ENCODE data around the gene TXK. TPM values are rescaled to one million over a fixed set of nuclear protein-coding genes. Genes with fewer than 3 reads are reported as not detected.

Gene TXK
- total and polyA plus RNA-seq, 8 donors: 0.15 to 8.3 (median 1.2) TPM; not detected in 1

DNA sequence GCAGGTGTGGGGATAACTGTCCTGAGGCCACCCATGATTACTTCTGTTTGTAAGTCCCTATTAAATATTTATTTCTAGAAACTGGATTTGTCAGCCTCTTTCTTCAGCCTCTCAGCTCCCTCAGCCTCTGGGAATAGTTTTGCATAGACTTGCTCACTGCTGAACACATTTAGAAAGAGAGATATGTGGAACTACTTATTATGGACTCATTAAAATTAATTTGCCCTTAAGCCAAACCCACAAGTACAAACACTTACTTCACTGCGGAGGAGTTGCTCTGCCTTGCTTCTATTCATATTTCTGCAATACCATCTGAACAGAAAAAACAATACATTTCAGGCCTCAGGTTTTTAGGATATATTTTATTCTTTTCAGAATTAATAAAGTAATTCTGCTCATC is 22.4 kb upstream of the TXK start:
- H3K36me3 ChIP-seq: peaks cover 0 to 36% (median 21%) of the 10 kb centered on the region in 4 donors
- peaks cover 3 to 34% (median 28%) of the 10 kb centered on the region in 4 donors for H3K9me3 ChIP-seq
- H3K4me3 ChIP-seq: no peak overlapping the region
- no peak for DNase-seq
- TF ChIP-seq POLR2A (IDR thresholded peaks at IDR 0.05): no peak
- TF ChIP-seq, protein P1, sequence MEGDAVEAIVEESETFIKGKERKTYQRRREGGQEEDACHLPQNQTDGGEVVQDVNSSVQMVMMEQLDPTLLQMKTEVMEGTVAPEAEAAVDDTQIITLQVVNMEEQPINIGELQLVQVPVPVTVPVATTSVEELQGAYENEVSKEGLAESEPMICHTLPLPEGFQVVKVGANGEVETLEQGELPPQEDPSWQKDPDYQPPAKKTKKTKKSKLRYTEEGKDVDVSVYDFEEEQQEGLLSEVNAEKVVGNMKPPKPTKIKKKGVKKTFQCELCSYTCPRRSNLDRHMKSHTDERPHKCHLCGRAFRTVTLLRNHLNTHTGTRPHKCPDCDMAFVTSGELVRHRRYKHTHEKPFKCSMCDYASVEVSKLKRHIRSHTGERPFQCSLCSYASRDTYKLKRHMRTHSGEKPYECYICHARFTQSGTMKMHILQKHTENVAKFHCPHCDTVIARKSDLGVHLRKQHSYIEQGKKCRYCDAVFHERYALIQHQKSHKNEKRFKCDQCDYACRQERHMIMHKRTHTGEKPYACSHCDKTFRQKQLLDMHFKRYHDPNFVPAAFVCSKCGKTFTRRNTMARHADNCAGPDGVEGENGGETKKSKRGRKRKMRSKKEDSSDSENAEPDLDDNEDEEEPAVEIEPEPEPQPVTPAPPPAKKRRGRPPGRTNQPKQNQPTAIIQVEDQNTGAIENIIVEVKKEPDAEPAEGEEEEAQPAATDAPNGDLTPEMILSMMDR (IDR thresholded peaks at IDR 0.05): no peak
- no peak for TF ChIP-seq POLR2AphosphoS5 (IDR thresholded peaks at IDR 0.05)
- no peak for TF ChIP-seq EP300 (IDR thresholded peaks at IDR 0.05)
- H3K4me1 ChIP-seq: no peaks in the 10 kb centered on the region
- WGBS, 5 donors: 94 to 100% (median 97%) methylated on average over 1 of the region's 1 CpG
- no peak overlapping the region for H3K27ac ChIP-seq
- no peaks in the 10 kb centered on the region for H3K27me3 ChIP-seq
- intact Hi-C loops (cut with DNase I; ENCODE audit: low total_unique reads): no loop called here

DNA sequence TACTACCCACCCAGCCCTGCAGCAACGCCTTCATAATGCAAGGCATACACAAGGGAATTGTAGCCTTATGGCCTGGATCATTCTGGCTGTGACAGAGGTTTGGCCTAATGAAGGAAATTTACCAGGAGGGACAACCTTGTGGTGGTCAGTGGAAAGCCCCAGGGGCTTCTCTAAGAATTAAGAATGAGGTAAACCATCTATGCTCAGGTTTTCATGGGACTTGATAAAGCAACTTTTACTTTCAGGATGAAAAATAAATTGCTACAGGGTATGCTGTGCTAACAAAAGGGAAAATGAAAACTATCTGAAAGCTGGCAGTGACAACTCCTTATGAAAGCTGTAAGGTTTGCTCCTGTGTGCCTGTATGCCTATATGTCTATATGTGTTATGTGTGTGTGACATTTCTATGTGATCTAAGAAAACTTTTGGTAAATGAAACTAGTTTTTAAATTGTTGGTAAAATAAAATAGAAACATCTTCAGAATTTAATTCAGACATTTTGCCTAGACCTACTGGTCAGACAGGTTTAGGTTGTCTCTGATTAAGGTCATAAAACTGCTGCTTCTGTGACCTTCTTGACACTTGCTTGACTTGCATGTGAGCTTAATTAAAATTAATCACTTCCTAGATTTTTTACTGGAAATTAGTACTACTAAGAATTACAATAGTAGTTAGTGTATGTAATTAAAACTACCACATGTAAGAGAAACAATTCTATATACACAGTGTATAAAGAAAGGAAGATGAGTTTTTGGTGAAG is 19.9 kb upstream of the TXK start:
- Histone ChIP-seq H3K27me3 (no peaks in the 10 kb centered on the region), H3K4me1 (no peaks in the 10 kb centered on the region), H3K9me3 (peaks cover 3 to 34% (median 28%) of the 10 kb centered on the region in 4 donors), H3K36me3 (peaks cover 0 to 36% (median 24%) of the 10 kb centered on the region in 4 donors), H3K27ac (no peak overlapping the region), H3K4me3 (no peak overlapping the region)
- TF ChIP-seq, protein P1 (IDR thresholded peaks at IDR 0.05): no peak
- TF ChIP-seq POLR2A (IDR thresholded peaks at IDR 0.05) (no peak), POLR2AphosphoS5 (IDR thresholded peaks at IDR 0.05) (no peak), EP300 (IDR thresholded peaks at IDR 0.05) (no peak)
- 83 to 95% (median 85%) methylated on average over 1 of the region's 1 CpG for WGBS, 5 donors
- DNase-seq: no peak
- intact Hi-C loops (cut with DNase I; ENCODE audit: low total_unique reads): no loop called here

DNA sequence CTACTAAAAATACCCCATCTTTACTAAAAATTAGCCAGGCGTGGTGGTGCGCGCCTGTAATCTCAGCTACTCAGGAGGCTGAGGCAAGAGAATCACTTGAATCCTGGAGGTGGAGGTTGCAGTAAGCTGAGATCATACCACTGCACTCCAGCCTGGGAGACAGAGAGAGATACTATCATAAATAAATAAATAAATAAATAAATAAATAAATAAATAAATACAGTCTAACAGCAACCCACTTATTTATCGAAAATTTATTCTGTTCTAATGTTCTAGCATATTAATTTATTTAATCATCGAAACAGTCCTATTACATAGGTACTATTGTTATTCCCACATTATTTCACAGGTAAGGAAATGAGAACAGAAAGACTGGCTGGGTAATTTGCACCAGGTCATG is 18.2 kb upstream of the TXK start:
- Histone ChIP-seq H3K27ac (no peak overlapping the region), H3K36me3 (peaks cover 0 to 36% (median 30%) of the 10 kb centered on the region in 4 donors), H3K9me3 (peaks cover 3 to 34% (median 28%) of the 10 kb centered on the region in 4 donors), H3K27me3 (no peaks in the 10 kb centered on the region), H3K4me3 (no peak overlapping the region), H3K4me1 (no peaks in the 10 kb centered on the region)
- no peak for TF ChIP-seq EP300 (IDR thresholded peaks at IDR 0.05)
- TF ChIP-seq, protein P1 (IDR thresholded peaks at IDR 0.05): no peak
- WGBS, 5 donors: 97 to 100% (median 99%) methylated on average over 5 of the region's 5 CpGs
- intact Hi-C loops (cut with DNase I; ENCODE audit: low total_unique reads): no loop called here
- no peak for DNase-seq

DNA sequence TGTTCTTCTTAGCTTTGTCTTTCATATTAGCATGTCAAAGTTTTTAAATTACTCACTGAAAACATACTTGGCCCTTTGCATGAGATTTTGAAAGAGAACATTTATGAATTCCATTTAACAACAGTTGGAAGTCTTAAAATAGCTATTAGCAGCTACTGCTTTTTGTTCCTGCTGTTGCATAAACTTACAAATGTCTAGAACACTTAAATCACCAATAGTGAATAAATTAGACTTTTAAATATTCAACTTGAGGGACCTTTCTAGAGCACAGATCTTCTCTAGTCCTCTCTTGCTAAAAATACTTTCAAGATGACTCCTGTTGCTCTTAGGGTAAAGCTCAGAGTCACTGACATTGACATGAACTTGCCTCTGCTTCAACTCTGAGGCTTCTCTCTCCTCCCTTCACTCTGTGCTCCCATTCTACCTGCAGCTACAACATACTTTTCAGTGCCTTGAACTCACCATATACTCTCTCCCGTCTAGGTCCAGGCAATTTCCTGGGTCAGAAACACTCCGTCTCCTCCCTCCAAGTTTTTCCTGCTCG is 15.8 kb upstream of the TXK start:
- TF ChIP-seq, protein P1 (IDR thresholded peaks at IDR 0.05): no peak
- TF ChIP-seq POLR2A (IDR thresholded peaks at IDR 0.05) (no peak), POLR2AphosphoS5 (IDR thresholded peaks at IDR 0.05) (no peak), EP300 (IDR thresholded peaks at IDR 0.05) (no peak)
- H3K9me3 ChIP-seq: peaks cover 3 to 17% (median 13%) of the 10 kb centered on the region in 4 donors
- H3K27ac ChIP-seq: no peak overlapping the region
- 79 to 93% (median 86%) methylated on average over 3 of the region's 3 CpGs for WGBS, 5 donors
- no peak for DNase-seq
- H3K4me1 ChIP-seq: no peaks in the 10 kb centered on the region
- no peak overlapping the region for H3K4me3 ChIP-seq
- H3K36me3 ChIP-seq: peaks cover 0 to 22% (median 17%) of the 10 kb centered on the region in 4 donors
- H3K27me3 ChIP-seq: no peaks in the 10 kb centered on the region
- intact Hi-C loops (cut with DNase I; ENCODE audit: low total_unique reads): no loop called here
